AG04450 (cell line): ENCODE data around the gene RAPGEF2. TPM values are rescaled to one million over a fixed set of nuclear protein-coding genes. Genes with fewer than 3 reads are reported as not detected.
A peak's percentile ranks its signal among the peaks of the same experiment; 100 is the strongest.

Experiments
- CTCF ChIA-PET: fragments of 300-600, 350-600 bp; formaldehyde crosslinking; extraction: SDS; loops from one replicate; lab custom pipeline; 2022; ENCODE audit warnings: antibody characterized with exemption, inconsistent platforms; lab: Charles Lee
- POLR2A ChIA-PET: fragments of 350-600 bp; formaldehyde crosslinking; extraction: SDS; loops from one replicate; lab custom pipeline; 2021; ENCODE audit warnings: antibody characterized with exemption, inconsistent platforms; lab: Yijun Ruan, JAX
- DNase-seq: peaks from one replicate; pipeline ENCODE4 v3.0.0-alpha.2; 2011; ENCODE audit warnings: low read depth, low spot score
- H3K27ac ChIP-seq: one replicate; pipeline ENCODE4 v1.5.1; 2012; ENCODE audit warnings: low read depth, low read length, control low read depth
- H3K27me3 ChIP-seq: one replicate; pipeline ENCODE4 v1.6.0; 2012; ENCODE audit warnings: low read length; ENCODE audit not compliant: control insufficient read depth, insufficient read depth
- H3K4me3 ChIP-seq: 2 replicates; pipeline ENCODE4 v1.5.1; 2011; ENCODE audit warnings: mild to moderate bottlenecking, low read depth, low read length, control low read depth
- H3K9me3 ChIP-seq: 2 replicates; pipeline ENCODE4 v1.5.1; 2012; ENCODE audit warnings: low read length; ENCODE audit not compliant: control insufficient read depth, insufficient read depth
- CTCF ChIP-seq: IDR thresholded peaks from 2 replicates; pipeline ENCODE4 v1.5.1; 2011; ENCODE audit warnings: low read depth, low read length, control low read depth, inconsistent platforms
- polyA plus RNA-seq: library from polyadenylated mRNA; depleted of rRNA; stranded (reverse); fragments of >200 nt; gene quantifications from 2 replicates; pipeline ENCODE4 v1.2.3, GENCODE V29; 2011

Gene RAPGEF2
- polyA plus RNA-seq, 1 experiment, result 51.5 TPM

- Histone ChIP-seq H3K4me3 (no peak overlapping the region), H3K27ac (no peak overlapping the region), H3K27me3 (no peaks in the 10 kb centered on the region), H3K9me3 (no peaks in the 10 kb centered on the region)
- no peak for DNase-seq
- ChIA-PET POLR2A (no interaction called here), CTCF (interaction anchor here (1.1 to 3.4 kb wide), 2 partner anchors 28 to 317 kb away, joined by 5 to 12 read pairs; no protein-coding TSS in a partner anchor)
- no peak for TF ChIP-seq CTCF
These were observed 71.8 kb downstream of the RAPGEF2 start for GRCh38 chr4:159174645-159175084.

- peak; percentile 83 for TF ChIP-seq CTCF
- ChIA-PET POLR2A (interaction anchor here (0.7 kb wide), 1 partner anchor 13 kb away, joined by 5 read pairs; no protein-coding TSS in a partner anchor), CTCF (interaction anchor here (0.5 to 4.8 kb wide), 4 partner anchors 29 to 330 kb away, joined by 3 to 31 read pairs (median 4); no protein-coding TSS in a partner anchor)
- DNase-seq, result peak; percentile 74
- no peaks in the 10 kb centered on the region for H3K9me3 ChIP-seq
- no peaks in the 10 kb centered on the region for H3K27me3 ChIP-seq
- H3K27ac ChIP-seq, result peak overlapping the region; percentile 39
- H3K4me3 ChIP-seq, result peak overlapping the region; percentile 42
These were observed 72.5 kb downstream of the RAPGEF2 start for GRCh38 chr4:159175085-159175988.

- H3K27me3 ChIP-seq, result no peaks in the 10 kb centered on the region
- peak overlapping the region; percentile 29 for H3K4me3 ChIP-seq
- H3K9me3 ChIP-seq, result no peaks in the 10 kb centered on the region
- CTCF ChIA-PET, result interaction anchor here (0.5 to 4.8 kb wide), 4 partner anchors 29 to 331 kb away, joined by 3 to 31 read pairs (median 4); no protein-coding TSS in a partner anchor
- POLR2A ChIA-PET, result interaction anchor here (0.7 kb wide), 1 partner anchor 14 kb away, joined by 5 read pairs; no protein-coding TSS in a partner anchor
- no peak for TF ChIP-seq CTCF
- H3K27ac ChIP-seq, result no peak overlapping the region
- no peak for DNase-seq
These were observed 73.1 kb downstream of the RAPGEF2 start for GRCh38 chr4:159175989-159176375.

- ChIA-PET CTCF (interaction anchor here (0.6 to 4.8 kb wide), 8 partner anchors 9 to 328 kb away, joined by 3 to 31 read pairs (median 4); no protein-coding TSS in a partner anchor), POLR2A (no interaction called here)
- Histone ChIP-seq H3K9me3 (no peaks in the 10 kb centered on the region), H3K27ac (no peak overlapping the region), H3K27me3 (no peaks in the 10 kb centered on the region), H3K4me3 (no peak overlapping the region)
- no peak for DNase-seq
- TF ChIP-seq CTCF, result no peak
These were observed 74.6 kb downstream of the RAPGEF2 start for GRCh38 chr4:159177265-159178150.
